ENCODE results near the gene FRS2. TPM values are rescaled to one million over a fixed set of nuclear protein-coding genes. Genes with fewer than 3 reads are reported as not detected.

The FRS2 gene
- total RNA-seq, 1 donor = 70.0 TPM

GRCh38 chr12:69471667-69472385, 1.6 kb downstream of the FRS2 start:
- H3K4me3 ChIP-seq (ENCODE audit: low read depth, low read length) = peak overlapping the region; percentile 69
- DNase-seq (ENCODE audit: low read depth) = no peak
- no peak for TF ChIP-seq CTCF (IDR thresholded peaks at IDR 0.05; ENCODE audit: insufficient read depth, low read depth, low read length)

- no peak for DNase-seq (ENCODE audit: low read depth)
- no peak overlapping the region for H3K4me3 ChIP-seq (ENCODE audit: low read depth, low read length)
- TF ChIP-seq CTCF (IDR thresholded peaks at IDR 0.05; ENCODE audit: insufficient read depth, low read depth, low read length) = no peak
Observed at GRCh38 chr12:69473262-69473661, 3.1 kb downstream of the FRS2 start.

- DNase-seq (ENCODE audit: low read depth) = no peak
- TF ChIP-seq CTCF (IDR thresholded peaks at IDR 0.05; ENCODE audit: insufficient read depth, low read depth, low read length) = no peak
- no peak overlapping the region for H3K4me3 ChIP-seq (ENCODE audit: low read depth, low read length)
Observed at GRCh38 chr12:69474456-69474855, 4.3 kb downstream of the FRS2 start.

GRCh38 chr12:69475237-69475975, 5.2 kb downstream of the FRS2 start:
- TF ChIP-seq CTCF (IDR thresholded peaks at IDR 0.05; ENCODE audit: insufficient read depth, low read depth, low read length) = no peak
- DNase-seq (ENCODE audit: low read depth) = peak; percentile 63
- peak overlapping the region; percentile 19 for H3K4me3 ChIP-seq (ENCODE audit: low read depth, low read length)

- H3K4me3 ChIP-seq (ENCODE audit: low read depth, low read length) = no peak overlapping the region
- DNase-seq (ENCODE audit: low read depth) = peak; percentile 59
- no peak for TF ChIP-seq CTCF (IDR thresholded peaks at IDR 0.05; ENCODE audit: insufficient read depth, low read depth, low read length)
Observed at GRCh38 chr12:69476276-69477017, 6.3 kb downstream of the FRS2 start.

- no peak overlapping the region for H3K4me3 ChIP-seq (ENCODE audit: low read depth, low read length)
- no peak for DNase-seq (ENCODE audit: low read depth)
- TF ChIP-seq CTCF (IDR thresholded peaks at IDR 0.05; ENCODE audit: insufficient read depth, low read depth, low read length) = no peak
Observed at GRCh38 chr12:69479675-69480074, 9.5 kb downstream of the FRS2 start.
